HEK293 (cell line): ENCODE data around the gene POMC.

ENCODE experiments used
- MEIS1 ChIP-seq: sonication (generic); formaldehyde crosslinking; IDR thresholded peaks from 2 replicates; pipeline ENCODE4 v1.8.1; 2022; ENCODE audit warnings: missing genetic modification reagents, mild to moderate bottlenecking, borderline replicate concordance
- SETDB1 ChIP-seq: IDR thresholded peaks from one replicate; pipeline ENCODE4 v1.6.1; 2017; ENCODE audit warnings: mild to moderate bottlenecking, low read length, moderate library complexity, mixed read lengths; ENCODE audit not compliant: insufficient read length
- SP2 ChIP-seq: fragments of 450-650 bp; formaldehyde crosslinking; IDR thresholded peaks from 2 replicates; pipeline ENCODE4 v1.5.1; 2016; ENCODE audit warnings: missing biosample characterization, missing genetic modification characterization
- YY1 ChIP-seq: fragments of 450-650 bp; formaldehyde crosslinking; IDR thresholded peaks from 2 replicates; pipeline ENCODE4 v1.5.1; 2018; ENCODE audit warnings: missing biosample characterization, missing genetic modification characterization
- ZBTB21 ChIP-seq: fragments of 450-650 bp; formaldehyde crosslinking; IDR thresholded peaks from 2 replicates; pipeline ENCODE4 v1.5.1; 2017; ENCODE audit warnings: missing biosample characterization, missing genetic modification characterization
- ZNF114 ChIP-seq: fragments of 450-650 bp; formaldehyde crosslinking; IDR thresholded peaks from 2 replicates; pipeline ENCODE4 v1.5.0; 2017; ENCODE audit warnings: missing biosample characterization, missing genetic modification characterization
- ZNF223 ChIP-seq: fragments of 450-650 bp; formaldehyde crosslinking; IDR thresholded peaks from 2 replicates; pipeline ENCODE4 v1.5.1; 2016; ENCODE audit warnings: missing biosample characterization, missing genetic modification characterization
- ZNF423 ChIP-seq: fragments of 450-650 bp; formaldehyde crosslinking; IDR thresholded peaks from 2 replicates; pipeline ENCODE4 v1.5.1; 2016; ENCODE audit warnings: missing biosample characterization, missing genetic modification characterization
- ZNF501 ChIP-seq: fragments of 450-650 bp; formaldehyde crosslinking; IDR thresholded peaks from 2 replicates; pipeline ENCODE4 v1.5.1; 2016; ENCODE audit warnings: missing biosample characterization, missing genetic modification characterization
- ZSCAN30 ChIP-seq: fragments of 450-650 bp; IDR thresholded peaks from 2 replicates; pipeline ENCODE4 v1.5.1; 2018; ENCODE audit warnings: missing biosample characterization, mild to moderate bottlenecking, missing genetic modification characterization, moderate library complexity
- TF ChIP-seq, protein P1 (sequence below): fragments of 450-650 bp; formaldehyde crosslinking; IDR thresholded peaks from 2 replicates; pipeline ENCODE4 v1.5.1; 2016; ENCODE audit warnings: missing biosample characterization, missing genetic modification characterization
- TF ChIP-seq, protein P2 (sequence below): fragments of 450-650 bp; formaldehyde crosslinking; IDR thresholded peaks from 2 replicates; pipeline ENCODE4 v1.5.1; 2016; ENCODE audit warnings: missing biosample characterization, missing genetic modification characterization, borderline replicate concordance
- TF ChIP-seq, protein P3 (sequence below): sonication (generic); formaldehyde crosslinking; IDR thresholded peaks from 2 replicates; pipeline ENCODE4 v1.8.1; 2022; ENCODE audit warnings: mild to moderate bottlenecking, moderate library complexity, missing genetic modification reagents
- TF ChIP-seq, protein P4 (sequence below): IDR thresholded peaks from 2 replicates; pipeline ENCODE4 v1.6.1; 2011; ENCODE audit warnings: mild to moderate bottlenecking, low read depth, low read length, borderline replicate concordance

DNA sequence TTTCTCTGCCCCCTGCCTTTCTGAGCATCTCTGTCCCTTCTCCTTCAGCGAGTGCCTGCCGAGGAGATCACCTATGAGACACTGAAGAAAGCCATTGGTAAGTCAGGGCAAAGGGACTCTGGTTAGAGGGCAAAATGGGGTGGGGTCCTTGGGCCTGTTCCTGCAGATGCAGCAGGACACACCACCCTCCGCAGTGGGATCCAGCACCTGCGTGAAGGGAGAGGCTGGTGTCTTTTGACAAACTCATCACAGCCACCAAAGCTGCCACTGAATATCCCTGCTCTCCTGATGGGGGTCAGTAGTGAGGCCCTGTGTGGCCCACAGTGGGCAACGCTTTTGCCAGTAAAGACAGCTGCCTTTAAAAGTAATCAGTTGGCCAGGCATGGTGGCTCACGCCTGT is 18.7 kb downstream of the POMC start:
- TF ChIP-seq, protein P1, sequence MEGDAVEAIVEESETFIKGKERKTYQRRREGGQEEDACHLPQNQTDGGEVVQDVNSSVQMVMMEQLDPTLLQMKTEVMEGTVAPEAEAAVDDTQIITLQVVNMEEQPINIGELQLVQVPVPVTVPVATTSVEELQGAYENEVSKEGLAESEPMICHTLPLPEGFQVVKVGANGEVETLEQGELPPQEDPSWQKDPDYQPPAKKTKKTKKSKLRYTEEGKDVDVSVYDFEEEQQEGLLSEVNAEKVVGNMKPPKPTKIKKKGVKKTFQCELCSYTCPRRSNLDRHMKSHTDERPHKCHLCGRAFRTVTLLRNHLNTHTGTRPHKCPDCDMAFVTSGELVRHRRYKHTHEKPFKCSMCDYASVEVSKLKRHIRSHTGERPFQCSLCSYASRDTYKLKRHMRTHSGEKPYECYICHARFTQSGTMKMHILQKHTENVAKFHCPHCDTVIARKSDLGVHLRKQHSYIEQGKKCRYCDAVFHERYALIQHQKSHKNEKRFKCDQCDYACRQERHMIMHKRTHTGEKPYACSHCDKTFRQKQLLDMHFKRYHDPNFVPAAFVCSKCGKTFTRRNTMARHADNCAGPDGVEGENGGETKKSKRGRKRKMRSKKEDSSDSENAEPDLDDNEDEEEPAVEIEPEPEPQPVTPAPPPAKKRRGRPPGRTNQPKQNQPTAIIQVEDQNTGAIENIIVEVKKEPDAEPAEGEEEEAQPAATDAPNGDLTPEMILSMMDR (tag by site-specific recombination): no peak
- TF ChIP-seq, protein P2, sequence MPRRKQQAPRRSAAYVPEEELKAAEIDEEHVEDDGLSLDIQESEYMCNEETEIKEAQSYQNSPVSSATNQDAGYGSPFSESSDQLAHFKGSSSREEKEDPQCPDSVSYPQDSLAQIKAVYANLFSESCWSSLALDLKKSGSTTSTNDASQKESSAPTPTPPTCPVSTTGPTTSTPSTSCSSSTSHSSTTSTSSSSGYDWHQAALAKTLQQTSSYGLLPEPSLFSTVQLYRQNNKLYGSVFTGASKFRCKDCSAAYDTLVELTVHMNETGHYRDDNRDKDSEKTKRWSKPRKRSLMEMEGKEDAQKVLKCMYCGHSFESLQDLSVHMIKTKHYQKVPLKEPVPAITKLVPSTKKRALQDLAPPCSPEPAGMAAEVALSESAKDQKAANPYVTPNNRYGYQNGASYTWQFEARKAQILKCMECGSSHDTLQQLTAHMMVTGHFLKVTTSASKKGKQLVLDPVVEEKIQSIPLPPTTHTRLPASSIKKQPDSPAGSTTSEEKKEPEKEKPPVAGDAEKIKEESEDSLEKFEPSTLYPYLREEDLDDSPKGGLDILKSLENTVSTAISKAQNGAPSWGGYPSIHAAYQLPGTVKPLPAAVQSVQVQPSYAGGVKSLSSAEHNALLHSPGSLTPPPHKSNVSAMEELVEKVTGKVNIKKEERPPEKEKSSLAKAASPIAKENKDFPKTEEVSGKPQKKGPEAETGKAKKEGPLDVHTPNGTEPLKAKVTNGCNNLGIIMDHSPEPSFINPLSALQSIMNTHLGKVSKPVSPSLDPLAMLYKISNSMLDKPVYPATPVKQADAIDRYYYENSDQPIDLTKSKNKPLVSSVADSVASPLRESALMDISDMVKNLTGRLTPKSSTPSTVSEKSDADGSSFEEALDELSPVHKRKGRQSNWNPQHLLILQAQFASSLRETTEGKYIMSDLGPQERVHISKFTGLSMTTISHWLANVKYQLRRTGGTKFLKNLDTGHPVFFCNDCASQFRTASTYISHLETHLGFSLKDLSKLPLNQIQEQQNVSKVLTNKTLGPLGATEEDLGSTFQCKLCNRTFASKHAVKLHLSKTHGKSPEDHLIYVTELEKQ (tag by site-specific recombination): no peak
- TF ChIP-seq ZBTB21 (no peak), ZNF501 (tag by site-specific recombination) (no peak), SETDB1 (no peak), MEIS1 (CRISPR knock-in tag) (no peak), ZNF223 (tag by site-specific recombination) (no peak), ZSCAN30 (no peak), SP2 (no peak), ZNF423 (tag by site-specific recombination) (no peak), ZNF114 (no peak), YY1 (tag by site-specific recombination) (no peak)
- TF ChIP-seq, protein P3, sequence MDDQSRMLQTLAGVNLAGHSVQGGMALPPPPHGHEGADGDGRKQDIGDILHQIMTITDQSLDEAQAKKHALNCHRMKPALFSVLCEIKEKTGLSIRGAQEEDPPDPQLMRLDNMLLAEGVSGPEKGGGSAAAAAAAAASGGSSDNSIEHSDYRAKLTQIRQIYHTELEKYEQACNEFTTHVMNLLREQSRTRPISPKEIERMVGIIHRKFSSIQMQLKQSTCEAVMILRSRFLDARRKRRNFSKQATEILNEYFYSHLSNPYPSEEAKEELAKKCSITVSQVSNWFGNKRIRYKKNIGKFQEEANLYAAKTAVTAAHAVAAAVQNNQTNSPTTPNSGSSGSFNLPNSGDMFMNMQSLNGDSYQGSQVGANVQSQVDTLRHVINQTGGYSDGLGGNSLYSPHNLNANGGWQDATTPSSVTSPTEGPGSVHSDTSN (CRISPR knock-in tag): no peak
- TF ChIP-seq, protein P4, sequence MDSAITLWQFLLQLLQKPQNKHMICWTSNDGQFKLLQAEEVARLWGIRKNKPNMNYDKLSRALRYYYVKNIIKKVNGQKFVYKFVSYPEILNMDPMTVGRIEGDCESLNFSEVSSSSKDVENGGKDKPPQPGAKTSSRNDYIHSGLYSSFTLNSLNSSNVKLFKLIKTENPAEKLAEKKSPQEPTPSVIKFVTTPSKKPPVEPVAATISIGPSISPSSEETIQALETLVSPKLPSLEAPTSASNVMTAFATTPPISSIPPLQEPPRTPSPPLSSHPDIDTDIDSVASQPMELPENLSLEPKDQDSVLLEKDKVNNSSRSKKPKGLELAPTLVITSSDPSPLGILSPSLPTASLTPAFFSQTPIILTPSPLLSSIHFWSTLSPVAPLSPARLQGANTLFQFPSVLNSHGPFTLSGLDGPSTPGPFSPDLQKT: no peak
